ENCODE measurements around the gene VWF. TPM values are rescaled to one million over a fixed set of nuclear protein-coding genes. Genes with fewer than 3 reads are reported as not detected.

The VWF gene
- total and polyA plus RNA-seq, 2 of the 13 experiments (the other 11 are each of a cell fraction or from before 2014, with no cell fraction given) = 0.20 to 0.25 TPM

DNA sequence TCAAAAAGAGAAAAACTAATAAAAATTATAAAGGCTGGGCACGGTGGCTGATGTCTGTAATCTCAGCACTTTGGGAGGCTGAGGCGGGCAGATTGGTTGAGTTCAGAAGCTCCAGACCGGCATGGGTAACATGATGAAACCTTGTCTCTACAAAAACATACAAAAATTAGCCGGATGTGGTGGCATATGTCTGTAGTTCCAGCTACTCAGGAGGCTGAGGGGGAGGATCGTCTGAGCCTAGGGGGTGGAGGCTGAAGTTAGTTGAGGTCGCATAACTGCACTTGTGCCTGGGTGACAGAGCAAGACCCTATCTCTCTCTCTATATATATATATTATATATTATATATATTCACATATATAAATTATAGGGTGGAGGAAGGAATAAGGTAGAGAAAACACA is 146.9 kb downstream of the VWF start (continued):
- TF ChIP-seq, protein P1, sequence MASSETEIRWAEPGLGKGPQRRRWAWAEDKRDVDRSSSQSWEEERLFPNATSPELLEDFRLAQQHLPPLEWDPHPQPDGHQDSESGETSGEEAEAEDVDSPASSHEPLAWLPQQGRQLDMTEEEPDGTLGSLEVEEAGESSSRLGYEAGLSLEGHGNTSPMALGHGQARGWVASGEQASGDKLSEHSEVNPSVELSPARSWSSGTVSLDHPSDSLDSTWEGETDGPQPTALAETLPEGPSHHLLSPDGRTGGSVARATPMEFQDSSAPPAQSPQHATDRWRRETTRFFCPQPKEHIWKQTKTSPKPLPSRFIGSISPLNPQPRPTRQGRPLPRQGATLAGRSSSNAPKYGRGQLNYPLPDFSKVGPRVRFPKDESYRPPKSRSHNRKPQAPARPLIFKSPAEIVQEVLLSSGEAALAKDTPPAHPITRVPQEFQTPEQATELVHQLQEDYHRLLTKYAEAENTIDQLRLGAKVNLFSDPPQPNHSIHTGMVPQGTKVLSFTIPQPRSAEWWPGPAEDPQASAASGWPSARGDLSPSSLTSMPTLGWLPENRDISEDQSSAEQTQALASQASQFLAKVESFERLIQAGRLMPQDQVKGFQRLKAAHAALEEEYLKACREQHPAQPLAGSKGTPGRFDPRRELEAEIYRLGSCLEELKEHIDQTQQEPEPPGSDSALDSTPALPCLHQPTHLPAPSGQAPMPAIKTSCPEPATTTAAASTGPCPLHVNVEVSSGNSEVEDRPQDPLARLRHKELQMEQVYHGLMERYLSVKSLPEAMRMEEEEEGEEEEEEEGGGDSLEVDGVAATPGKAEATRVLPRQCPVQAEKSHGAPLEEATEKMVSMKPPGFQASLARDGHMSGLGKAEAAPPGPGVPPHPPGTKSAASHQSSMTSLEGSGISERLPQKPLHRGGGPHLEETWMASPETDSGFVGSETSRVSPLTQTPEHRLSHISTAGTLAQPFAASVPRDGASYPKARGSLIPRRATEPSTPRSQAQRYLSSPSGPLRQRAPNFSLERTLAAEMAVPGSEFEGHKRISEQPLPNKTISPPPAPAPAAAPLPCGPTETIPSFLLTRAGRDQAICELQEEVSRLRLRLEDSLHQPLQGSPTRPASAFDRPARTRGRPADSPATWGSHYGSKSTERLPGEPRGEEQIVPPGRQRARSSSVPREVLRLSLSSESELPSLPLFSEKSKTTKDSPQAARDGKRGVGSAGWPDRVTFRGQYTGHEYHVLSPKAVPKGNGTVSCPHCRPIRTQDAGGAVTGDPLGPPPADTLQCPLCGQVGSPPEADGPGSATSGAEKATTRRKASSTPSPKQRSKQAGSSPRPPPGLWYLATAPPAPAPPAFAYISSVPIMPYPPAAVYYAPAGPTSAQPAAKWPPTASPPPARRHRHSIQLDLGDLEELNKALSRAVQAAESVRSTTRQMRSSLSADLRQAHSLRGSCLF (CRISPR knock-in tag; IDR thresholded peaks at IDR 0.05; ENCODE audit: borderline replicate concordance) = no peak
- no peak for TF ChIP-seq FOXO1 (CRISPR knock-in tag; IDR thresholded peaks at IDR 0.05)
- no peak for TF ChIP-seq KDM1A (CRISPR knock-in tag; IDR thresholded peaks at IDR 0.05)
- TF ChIP-seq DMAP1 (CRISPR knock-in tag; IDR thresholded peaks at IDR 0.05) = no peak

DNA sequence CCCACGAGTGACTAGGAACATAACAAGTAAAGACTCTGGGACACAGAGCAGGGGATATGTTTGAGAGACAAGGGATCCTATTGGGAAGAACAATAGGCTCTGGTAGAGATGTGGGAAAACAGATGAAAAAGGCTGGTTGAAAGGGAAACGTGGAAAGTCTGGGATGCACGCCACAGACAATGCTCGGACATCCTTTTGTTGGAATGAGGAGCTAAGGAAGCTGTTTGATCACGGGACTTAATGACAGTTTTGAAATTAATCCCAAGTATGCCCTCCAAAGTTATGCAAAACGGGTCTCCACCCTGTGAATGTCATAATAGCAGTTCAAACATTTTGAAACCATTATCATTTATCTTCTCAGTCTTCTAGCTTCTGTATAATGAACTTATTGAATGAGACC is 147.8 kb downstream of the VWF start:
- ChIA-PET POLR2A (no interaction called here), CTCF (ENCODE audit: low intra/inter-chr PET ratio, low total read pairs) (no interaction called here)
- no peak for ATAC-seq
- no peak overlapping the region for H3K27ac ChIP-seq (ENCODE audit: extremely low read length, insufficient read depth, low read length)
- no peak for FAIRE-seq
- no peak overlapping the region for H3K4me3 ChIP-seq (replicated peaks in 1 of 3; ENCODE audit: insufficient read depth in 1 of 3, low read depth in 2 of 3, low read length in 3 of 3)
- no peak overlapping the region for H3K9ac ChIP-seq (ENCODE audit: insufficient read depth, low read depth, low read length)
- intact Hi-C loops (cut with micrococcal nuclease; ENCODE audit: unreplicated experiment) (no loop called here), in situ Hi-C loops (cut with HindIII; ENCODE audit: extremely low pct_ligation_motif_present, low pct_unique_long_range_greater_than_20kb) (no loop called here)
- H2AFZ ChIP-seq (ENCODE audit: low read length) = no peak overlapping the region
- no peak overlapping the region for H3K4me2 ChIP-seq (ENCODE audit: low read depth, low read length)
- WGBS (ENCODE audit: low lambda C conversion rate) = 15% methylated on average over 6 of the region's 6 CpGs
- H4K20me1 ChIP-seq (ENCODE audit: insufficient read depth, low read length) = no peaks in the 10 kb centered on the region
- no peaks in the 10 kb centered on the region for H3K9me3 ChIP-seq (ENCODE audit: low read length)
- H3K79me2 ChIP-seq (ENCODE audit: insufficient read depth, low read length) = no peaks in the 10 kb centered on the region
- no peaks in the 10 kb centered on the region for H3K36me3 ChIP-seq (replicated peaks in 1 of 2; ENCODE audit: control insufficient read depth in 1 of 2, insufficient read depth in 2 of 2, low read length in 2 of 2)
- no peak for DNase-seq (ENCODE audit: low spot score)
- no TSS peak for BruUV-seq (replicated peaks)
- H3K4me1 ChIP-seq (ENCODE audit: insufficient read depth, low read length) = no peaks in the 10 kb centered on the region
- peaks cover 2 to 17% of the 10 kb centered on the region in 2 experiments; a peak in 3 of 5 replicates for H3K27me3 ChIP-seq (ENCODE audit: control insufficient read depth in 1 of 2, insufficient read depth in 2 of 2, low read length in 2 of 2)
- TF ChIP-seq NFIB (CRISPR knock-in tag; IDR thresholded peaks at IDR 0.05; ENCODE audit: borderline replicate concordance) (no peak), ZNF234 (CRISPR knock-in tag; conservative IDR thresholded peaks at IDR 0.05) (no peak), ZNF547 (CRISPR knock-in tag; IDR thresholded peaks at IDR 0.05) (no peak), ATF1 (CRISPR knock-in tag; IDR thresholded peaks at IDR 0.05) (no peak), HOXA9 (CRISPR knock-in tag; IDR thresholded peaks at IDR 0.05; ENCODE audit: borderline replicate concordance) (no peak), ZNF292 (CRISPR knock-in tag; IDR thresholded peaks at IDR 0.05; ENCODE audit: borderline replicate concordance, low read depth) (no peak), MTF2 (CRISPR knock-in tag; IDR thresholded peaks at IDR 0.05; ENCODE audit: borderline replicate concordance) (no peak), BHLHE40 (IDR thresholded peaks at IDR 0.05; ENCODE audit: low read length) (no peak), PHF21A (CRISPR knock-in tag; IDR thresholded peaks at IDR 0.05) (no peak), ATF7 (IDR thresholded peaks at IDR 0.05) (no peak), ATF7 (CRISPR knock-in tag; IDR thresholded peaks at IDR 0.05) (no peak), NCOA1 (CRISPR knock-in tag; IDR thresholded peaks at IDR 0.05) (no peak)
- TF ChIP-seq, protein P2, sequence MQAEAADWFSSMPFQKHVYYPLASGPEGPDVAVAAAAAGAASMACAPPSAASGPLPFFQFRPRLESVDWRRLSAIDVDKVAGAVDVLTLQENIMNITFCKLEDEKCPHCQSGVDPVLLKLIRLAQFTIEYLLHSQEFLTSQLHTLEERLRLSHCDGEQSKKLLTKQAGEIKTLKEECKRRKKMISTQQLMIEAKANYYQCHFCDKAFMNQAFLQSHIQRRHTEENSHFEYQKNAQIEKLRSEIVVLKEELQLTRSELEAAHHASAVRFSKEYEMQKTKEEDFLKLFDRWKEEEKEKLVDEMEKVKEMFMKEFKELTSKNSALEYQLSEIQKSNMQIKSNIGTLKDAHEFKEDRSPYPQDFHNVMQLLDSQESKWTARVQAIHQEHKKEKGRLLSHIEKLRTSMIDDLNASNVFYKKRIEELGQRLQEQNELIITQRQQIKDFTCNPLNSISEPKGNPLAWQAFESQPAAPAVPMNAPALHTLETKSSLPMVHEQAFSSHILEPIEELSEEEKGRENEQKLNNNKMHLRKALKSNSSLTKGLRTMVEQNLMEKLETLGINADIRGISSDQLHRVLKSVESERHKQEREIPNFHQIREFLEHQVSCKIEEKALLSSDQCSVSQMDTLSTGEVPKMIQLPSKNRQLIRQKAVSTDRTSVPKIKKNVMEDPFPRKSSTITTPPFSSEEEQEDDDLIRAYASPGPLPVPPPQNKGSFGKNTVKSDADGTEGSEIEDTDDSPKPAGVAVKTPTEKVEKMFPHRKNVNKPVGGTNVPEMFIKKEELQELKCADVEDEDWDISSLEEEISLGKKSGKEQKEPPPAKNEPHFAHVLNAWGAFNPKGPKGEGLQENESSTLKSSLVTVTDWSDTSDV (CRISPR knock-in tag; IDR thresholded peaks at IDR 0.05) = no peak
- TF ChIP-seq, protein P3, sequence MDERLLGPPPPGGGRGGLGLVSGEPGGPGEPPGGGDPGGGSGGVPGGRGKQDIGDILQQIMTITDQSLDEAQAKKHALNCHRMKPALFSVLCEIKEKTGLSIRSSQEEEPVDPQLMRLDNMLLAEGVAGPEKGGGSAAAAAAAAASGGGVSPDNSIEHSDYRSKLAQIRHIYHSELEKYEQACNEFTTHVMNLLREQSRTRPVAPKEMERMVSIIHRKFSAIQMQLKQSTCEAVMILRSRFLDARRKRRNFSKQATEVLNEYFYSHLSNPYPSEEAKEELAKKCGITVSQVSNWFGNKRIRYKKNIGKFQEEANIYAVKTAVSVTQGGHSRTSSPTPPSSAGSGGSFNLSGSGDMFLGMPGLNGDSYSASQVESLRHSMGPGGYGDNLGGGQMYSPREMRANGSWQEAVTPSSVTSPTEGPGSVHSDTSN (CRISPR knock-in tag; IDR thresholded peaks at IDR 0.05) = no peak

Measured in HepG2 (cell line).